Epidermal melanocyte (primary cell): ENCODE measurements around the gene PFDN5.

Experiments
- DNase-seq: peaks from one replicate; pipeline ENCODE4 v3.0.0; 2011; ENCODE audit warnings: low spot score; ENCODE audit not compliant: insufficient read length

The PFDN5 gene

GRCh38 chr12:53295070-53295890, at the start of gene PFDN5:
Gene PFDN5 (plus strand): TSS chr12:53295542. CDS start chr12:53295568, 26 bp downstream.
- peak; percentile 84 for DNase-seq

GRCh38 chr12:53251477-53252348, 43.6 kb upstream of the PFDN5 start:
- peak; percentile 94 for DNase-seq

GRCh38 chr12:53252349-53252916, 42.9 kb upstream of the PFDN5 start:
- no peak for DNase-seq

GRCh38 chr12:53253298-53253697, 42.0 kb upstream of the PFDN5 start:
- no peak for DNase-seq

GRCh38 chr12:53254816-53255545, 40.4 kb upstream of the PFDN5 start:
- DNase-seq: no peak

GRCh38 chr12:53255996-53256395, 39.3 kb upstream of the PFDN5 start:
- DNase-seq: no peak

- DNase-seq: no peak
These were observed 36.5 kb upstream of the PFDN5 start for GRCh38 chr12:53258541-53259539.

GRCh38 chr12:53259891-53260290, 35.5 kb upstream of the PFDN5 start:
- no peak for DNase-seq

- DNase-seq: no peak
These were observed 29.6 kb upstream of the PFDN5 start for GRCh38 chr12:53265783-53266182.

- DNase-seq: no peak
These were observed 27.9 kb upstream of the PFDN5 start for GRCh38 chr12:53267306-53267998.

- DNase-seq: peak; percentile 56
These were observed 27.2 kb upstream of the PFDN5 start, which contains the start of gene ESPL1 for GRCh38 chr12:53267999-53268629. Gene ESPL1 (plus strand): TSS chr12:53268299. CDS start chr12:53268767, 468 bp downstream.

GRCh38 chr12:53268630-53269562, 26.4 kb upstream of the PFDN5 start:
- peak; percentile 87 for DNase-seq

- no peak for DNase-seq
These were observed 20.9 kb upstream of the PFDN5 start for GRCh38 chr12:53274445-53274844.

GRCh38 chr12:53276511-53276910, 18.8 kb upstream of the PFDN5 start:
- DNase-seq: no peak

GRCh38 chr12:53277981-53278380, 17.4 kb upstream of the PFDN5 start:
- DNase-seq: no peak

- DNase-seq: no peak
These were observed 16.0 kb upstream of the PFDN5 start for GRCh38 chr12:53279283-53279869.

GRCh38 chr12:53279888-53280498, 15.3 kb upstream of the PFDN5 start:
- no peak for DNase-seq
